ENCODE results near the gene PCLO. TPM values are rescaled to one million over a fixed set of nuclear protein-coding genes. Genes with fewer than 3 reads are reported as not detected.
"Not testable (repeated sequence)": the region's sequence is repeated elsewhere in the genome, so short reads cannot be mapped to it uniquely, and the experiment has no call there.

The PCLO gene

GRCh38 chr7:82706344-82706743 is 456.3 kb downstream of the PCLO start:
- not testable (repeated sequence) for H3K4me1 ChIP-seq (ENCODE audit: control insufficient read depth, low read depth, low read length); H4K8ac ChIP-seq (ENCODE audit: low read depth, low read length); H3K79me1 ChIP-seq (ENCODE audit: low read length); H3K79me2 ChIP-seq (ENCODE audit: control insufficient read depth, insufficient read depth, low read length); H3K4ac ChIP-seq (ENCODE audit: low read depth, low read length); H2BK15ac ChIP-seq (replicated peaks; ENCODE audit: low read depth); H2AK5ac ChIP-seq (ENCODE audit: low read length); H3K36me3 ChIP-seq (ENCODE audit: control insufficient read depth, insufficient read depth, low read length); H2BK120ac ChIP-seq (ENCODE audit: low read depth, low read length); H4K5ac ChIP-seq (ENCODE audit: low read length); H3K27ac ChIP-seq (ENCODE audit: low read depth, low read length); H3K4me2 ChIP-seq (ENCODE audit: low read length); H3K9ac ChIP-seq (ENCODE audit: low read length); H3K4me3 ChIP-seq (ENCODE audit: low read length); DNase-seq; H2BK5ac ChIP-seq (ENCODE audit: low read length); H3K27me3 ChIP-seq (ENCODE audit: insufficient read depth, low read length, poor library complexity); H3K23ac ChIP-seq (ENCODE audit: low read length); H3K56ac ChIP-seq (ENCODE audit: low read length); H3K18ac ChIP-seq (ENCODE audit: low read length)
- WGBS (ENCODE audit: extremely low coverage, insufficient coverage, low lambda C conversion rate) = no CpG with 5 or more reads among the region's 1 CpG

- no peak overlapping the region for H2AK5ac ChIP-seq (ENCODE audit: low read length)
Measured at GRCh38 chr7:82705517-82706260, 457.0 kb downstream of the PCLO start.

GRCh38 chr7:82704121-82704520 is 458.6 kb downstream of the PCLO start:
- Histone ChIP-seq H4K5ac (ENCODE audit: low read length) (no peak overlapping the region), H3K18ac (ENCODE audit: low read length) (no peak overlapping the region), H3K27me3 (ENCODE audit: insufficient read depth, low read length, poor library complexity) (no peaks in the 10 kb centered on the region), H3K23ac (ENCODE audit: low read length) (no peak overlapping the region), H3K27ac (ENCODE audit: low read depth, low read length) (no peak overlapping the region), H4K8ac (ENCODE audit: low read depth, low read length) (no peak overlapping the region), H3K79me2 (ENCODE audit: control insufficient read depth, insufficient read depth, low read length) (no peaks in the 10 kb centered on the region), H3K4ac (ENCODE audit: low read depth, low read length) (no peak overlapping the region), H3K9ac (ENCODE audit: low read length) (no peak overlapping the region), H2BK15ac (replicated peaks; ENCODE audit: low read depth) (no peak overlapping the region), H3K36me3 (ENCODE audit: control insufficient read depth, insufficient read depth, low read length) (no peaks in the 10 kb centered on the region), H3K79me1 (ENCODE audit: low read length) (no peaks in the 10 kb centered on the region), H3K56ac (ENCODE audit: low read length) (no peak overlapping the region), H2AK5ac (ENCODE audit: low read length) (no peak overlapping the region), H2BK120ac (ENCODE audit: low read depth, low read length) (no peak overlapping the region), H2BK5ac (ENCODE audit: low read length) (no peak overlapping the region), H3K4me2 (ENCODE audit: low read length) (no peak overlapping the region), H3K4me1 (ENCODE audit: control insufficient read depth, low read depth, low read length) (no peaks in the 10 kb centered on the region), H3K4me3 (ENCODE audit: low read length) (no peak overlapping the region)
- DNase-seq = no peak

More at GRCh38 chr7:82705517-82706260, 457.0 kb downstream of the PCLO start:
- H3K4me3 ChIP-seq (ENCODE audit: low read length) = no peak overlapping the region
- H2BK5ac ChIP-seq (ENCODE audit: low read length) = no peak overlapping the region
- H2BK15ac ChIP-seq (replicated peaks; ENCODE audit: low read depth) = no peak overlapping the region
- H3K4me2 ChIP-seq (ENCODE audit: low read length) = no peak overlapping the region
- no peak overlapping the region for H3K56ac ChIP-seq (ENCODE audit: low read length)
- DNase-seq = no peak
- H4K8ac ChIP-seq (ENCODE audit: low read depth, low read length) = no peak overlapping the region
- no peak overlapping the region for H2BK120ac ChIP-seq (ENCODE audit: low read depth, low read length)
- WGBS (ENCODE audit: extremely low coverage, insufficient coverage, low lambda C conversion rate) = no CpG with 5 or more reads among the region's 2 CpGs
- no peak overlapping the region for H3K23ac ChIP-seq (ENCODE audit: low read length)
- H3K18ac ChIP-seq (ENCODE audit: low read length) = no peak overlapping the region
- no peak overlapping the region for H4K5ac ChIP-seq (ENCODE audit: low read length)
- H3K79me1 ChIP-seq (ENCODE audit: low read length) = no peaks in the 10 kb centered on the region
- H3K36me3 ChIP-seq (ENCODE audit: control insufficient read depth, insufficient read depth, low read length) = no peaks in the 10 kb centered on the region
- no peaks in the 10 kb centered on the region for H3K79me2 ChIP-seq (ENCODE audit: control insufficient read depth, insufficient read depth, low read length)
- no peaks in the 10 kb centered on the region for H3K27me3 ChIP-seq (ENCODE audit: insufficient read depth, low read length, poor library complexity)
- no peak overlapping the region for H3K9ac ChIP-seq (ENCODE audit: low read length)
- H3K4me1 ChIP-seq (ENCODE audit: control insufficient read depth, low read depth, low read length) = no peaks in the 10 kb centered on the region
- no peak overlapping the region for H3K27ac ChIP-seq (ENCODE audit: low read depth, low read length)
- no peak overlapping the region for H3K4ac ChIP-seq (ENCODE audit: low read depth, low read length)

Small RNAs within 50 kb of the gene (small RNA-seq; reads per million reads assigned to genes)
- gene RNA5SP235 (ENCODE audit: insufficient read depth) = not detected

Measured in mesendoderm (in vitro differentiated cells).